HCT116 (cell line): ENCODE results near the gene RCN2. TPM values are rescaled to one million over a fixed set of nuclear protein-coding genes. Genes with fewer than 3 reads are reported as not detected.

Experiments used
- ATAC-seq: fragments of 200-7000 bp; cut with Tn5 transposase; 2 replicates; pipeline ENCODE4 v1.9.1; 2020; ENCODE audit warnings: mild to moderate bottlenecking, moderate library complexity
- BruUV-seq: library from RNA; stranded (reverse); fragments of 400-500 nt; replicated peaks from 2 replicates; lab custom pipeline; 2021; lab: Mats Ljungman, UMichigan
- CTCF ChIA-PET: fragments of 300-600 bp; sonication (Branson Sonifier 250); formaldehyde crosslinking; loops from one replicate; lab custom pipeline; 2021; ENCODE audit warnings: antibody characterized with exemption; lab: Charles Lee
- POLR2A ChIA-PET: fragments of 300-600, 350-600 bp; sonication (Branson Sonifier 250); formaldehyde crosslinking; loops from one replicate; lab custom pipeline; 2021; ENCODE audit warnings: antibody characterized with exemption; lab: Charles Lee
- RAD21 ChIA-PET, 2 experiments: fragments of 300-600 bp; sonication (Branson Sonifier 250); formaldehyde crosslinking; loops; one replicate each; lab custom pipeline; 2023; ENCODE audit warnings: low total read pairs in 2 of 2; ENCODE audit not compliant: uncharacterized antibody in 2 of 2, unreplicated experiment in 2 of 2, low non-redundant PET in 1 of 2; lab: Charles Lee
- DNase-seq: peaks from one replicate; pipeline ENCODE4 v3.0.0-alpha.2; 2010; ENCODE audit warnings: low read depth, low spot score
- H2AFZ ChIP-seq: fragments of 200-600 bp; shearing (Covaris generic), sonication (generic); 2 replicates; pipeline ENCODE4 v1.6.1; 2017; ENCODE audit warnings: low read depth, mixed run types, mixed read lengths, antibody characterized with exemption, low read length; ENCODE audit not compliant: poor library complexity, severe bottlenecking
- H3K27ac ChIP-seq: 2 replicates; pipeline ENCODE4 v1.5.1; 2012; ENCODE audit warnings: low read depth, low read length
- H3K27me3 ChIP-seq: fragments of 200-600 bp; sonication (generic); 2 replicates; pipeline ENCODE4 v1.6.1; 2016; ENCODE audit warnings: mixed run types, low read length, mixed read lengths; ENCODE audit not compliant: insufficient read depth
- H3K36me3 ChIP-seq, 2 experiments: fragments of 200-500 bp in 1 of 2; fragments of 200-600 bp in 1 of 2; sonication (Bioruptor generic) in 1 of 2; sonication (generic) in 1 of 2; 2 replicates each; pipeline versions ENCODE4 v1.5.1 to v1.6.1; 2014 to 2016; ENCODE audit warnings: low read length in 2 of 2, inconsistent platforms in 1 of 2, mixed read lengths in 1 of 2, mixed run types in 1 of 2; ENCODE audit not compliant: insufficient read depth in 2 of 2, control insufficient read depth in 1 of 2
- H3K4me1 ChIP-seq, 2 experiments: fragments of 200-600 bp in 1 of 2; sonication (generic) in 1 of 2; 2 replicates each; pipeline versions ENCODE4 v1.5.1 to v1.6.1; 2012 to 2017; ENCODE audit warnings: low read length in 2 of 2, inconsistent platforms in 1 of 2, mild to moderate bottlenecking in 1 of 2, mixed read lengths in 1 of 2, mixed run types in 1 of 2, moderate library complexity in 1 of 2; ENCODE audit not compliant: insufficient read depth in 2 of 2, control insufficient read depth in 1 of 2
- H3K4me2 ChIP-seq: fragments of 200-600 bp; sonication (generic); 2 replicates; pipeline ENCODE4 v1.6.1; 2017; ENCODE audit warnings: mixed run types, low read length, mixed read lengths
- H3K4me3 ChIP-seq, 2 experiments: fragments of 200-600 bp in 1 of 2; sonication (generic) in 1 of 2; replicated peaks in 1 of 2; 2 replicates each; pipeline ENCODE4 v1.5.1; 2011 to 2016; ENCODE audit warnings: low read length in 2 of 2, control low read depth in 1 of 2, low read depth in 1 of 2, mild to moderate bottlenecking in 1 of 2, mixed read lengths in 1 of 2, mixed run types in 1 of 2
- H3K79me2 ChIP-seq: fragments of 200-600 bp; sonication (generic); 2 replicates; pipeline ENCODE4 v1.6.1; 2017; ENCODE audit warnings: mild to moderate bottlenecking, mixed run types, low read length, moderate library complexity, mixed read lengths; ENCODE audit not compliant: insufficient read depth
- H3K9ac ChIP-seq: fragments of 200-600 bp; sonication (generic); 2 replicates; pipeline ENCODE4 v1.6.1; 2016; ENCODE audit warnings: low read length, mixed read lengths
- H3K9me2 ChIP-seq: fragments of 200-600 bp; sonication (generic), shearing (Covaris generic); 2 replicates; pipeline ENCODE4 v1.6.1; 2017; ENCODE audit warnings: mixed run types, mild to moderate bottlenecking, moderate library complexity; ENCODE audit not compliant: insufficient read depth
- H3K9me3 ChIP-seq, 2 experiments: fragments of 200-500 bp in 1 of 2; fragments of 200-600 bp in 1 of 2; sonication (Bioruptor generic) in 1 of 2; sonication (generic) in 1 of 2; 2 replicates each; pipeline ENCODE4 v1.6.1; 2014 to 2017; ENCODE audit warnings: low read length in 2 of 2, mixed read lengths in 2 of 2, inconsistent platforms in 1 of 2, low read depth in 1 of 2, mild to moderate bottlenecking in 1 of 2, mixed run types in 1 of 2, moderate library complexity in 1 of 2; ENCODE audit not compliant: control insufficient read depth in 1 of 2, insufficient read depth in 1 of 2
- H4K20me1 ChIP-seq: fragments of 200-600 bp; sonication (generic), shearing (Covaris generic); 2 replicates; pipeline ENCODE4 v1.6.1; 2017; ENCODE audit warnings: mixed run types, mild to moderate bottlenecking, moderate library complexity; ENCODE audit not compliant: insufficient read depth
- CBX3 ChIP-seq: IDR thresholded peaks from 2 replicates; pipeline ENCODE4 v1.6.1; 2012; ENCODE audit warnings: low read depth
- EZH2 ChIP-seq: fragments of 200-600 bp; sonication (generic); IDR thresholded peaks from 2 replicates; pipeline ENCODE4 v1.6.1; 2017; ENCODE audit warnings: antibody characterized with exemption, mixed run types
- JUND ChIP-seq: IDR thresholded peaks from 2 replicates; pipeline ENCODE4 v1.6.1; 2012
- POLR2A ChIP-seq: IDR thresholded peaks from 2 replicates; pipeline ENCODE4 v1.7.0; 2011; ENCODE audit warnings: borderline replicate concordance; ENCODE audit not compliant: insufficient read depth, insufficient read length; ENCODE audit errors: extremely low read depth
- POLR2AphosphoS5 ChIP-seq: IDR thresholded peaks from 2 replicates; pipeline ENCODE4 v1.6.1; 2011; ENCODE audit warnings: mild to moderate bottlenecking, low read depth, low read length, moderate library complexity
- RAD21 ChIP-seq: IDR thresholded peaks from 2 replicates; pipeline ENCODE4 v1.6.1; 2012; ENCODE audit warnings: low read depth, mild to moderate bottlenecking
- SIN3A ChIP-seq: IDR thresholded peaks from 2 replicates; pipeline ENCODE4 v1.6.1; 2012; ENCODE audit warnings: low read depth
- SP1 ChIP-seq: IDR thresholded peaks from 2 replicates; pipeline ENCODE4 v1.6.1; 2012; ENCODE audit warnings: low read depth
- SRF ChIP-seq: IDR thresholded peaks from 2 replicates; pipeline ENCODE4 v1.6.1; 2012; ENCODE audit warnings: low read depth
- YY1 ChIP-seq: IDR thresholded peaks from 2 replicates; pipeline ENCODE4 v1.6.1; 2011; ENCODE audit warnings: low read length, low read depth, moderate library complexity, mild to moderate bottlenecking; ENCODE audit not compliant: insufficient replicate concordance; ENCODE audit errors: extremely low read depth
- ZFX ChIP-seq: fragments of 450-650 bp; IDR thresholded peaks from 2 replicates; pipeline ENCODE4 v1.6.1; 2017
- intact Hi-C: fragments of 100-400 bp; cut with micrococcal nuclease; formaldehyde crosslinking; loops from 2 replicates; pipeline ENCODE4 v1.10.0; 2022
- total RNA-seq: library from RNA; stranded (reverse); gene quantifications from one replicate; pipeline ENCODE4 v1.2.1, GENCODE V29; 2021; ENCODE audit not compliant: unreplicated experiment
- TF ChIP-seq, protein P1 (sequence below): IDR thresholded peaks from 2 replicates; pipeline ENCODE4 v1.6.1; 2012
- TF ChIP-seq, protein P2 (sequence below): IDR thresholded peaks from 2 replicates; pipeline ENCODE4 v1.6.1; 2011; ENCODE audit warnings: mild to moderate bottlenecking, low read length, moderate library complexity; ENCODE audit not compliant: insufficient replicate concordance; ENCODE audit errors: extremely low read depth
- TF ChIP-seq, protein P3 (sequence below): IDR thresholded peaks from 2 replicates; pipeline ENCODE4 v1.6.1; 2012; ENCODE audit warnings: low read depth

RCN2 gene
- total RNA-seq, 1 experiment from 2014 or later, result 71.5 TPM

DNA sequence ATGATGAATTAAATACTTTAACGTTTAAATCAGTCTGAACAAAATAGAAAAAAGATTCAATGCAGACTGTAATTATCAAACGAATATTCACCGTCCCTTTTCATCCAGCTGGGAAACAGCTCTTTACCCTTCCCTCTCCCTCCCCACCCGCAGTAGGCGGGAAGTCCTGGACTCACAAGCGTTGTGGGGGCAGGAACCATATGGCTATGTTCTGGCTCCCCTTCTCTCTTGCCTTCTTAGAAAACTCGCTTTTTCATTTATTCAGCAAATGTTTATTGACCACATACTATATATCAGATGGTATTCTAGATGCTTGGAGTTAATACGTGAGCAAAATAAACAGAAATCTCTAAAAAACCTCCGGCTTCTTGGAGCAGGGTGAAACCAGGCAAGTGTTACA is 25.7 kb upstream of the RCN2 start (continued):
- TF ChIP-seq SP1 (no peak), SRF (no peak), YY1 (no peak), JUND (no peak), ZFX (no peak), EZH2 (no peak)

DNA sequence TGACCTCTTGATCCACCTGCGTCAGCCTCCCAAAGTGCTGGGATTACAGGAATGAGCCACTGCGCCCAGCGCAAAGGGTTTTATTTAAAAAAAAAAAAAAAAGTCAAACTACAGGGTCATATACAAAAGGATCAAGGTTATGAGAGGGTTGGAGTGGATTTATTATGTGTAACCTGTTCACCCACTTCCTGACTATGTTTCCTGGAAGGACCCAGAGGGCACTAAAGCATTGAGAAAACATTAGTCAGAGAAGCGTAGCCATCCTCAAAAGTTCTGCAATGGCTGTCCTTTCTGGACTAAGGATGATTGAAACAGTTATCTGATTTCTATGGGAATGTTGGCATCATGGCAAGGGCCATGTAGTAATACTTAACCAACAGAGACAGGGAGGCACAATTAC is 19.1 kb upstream of the RCN2 start:
- H3K79me2 ChIP-seq, result no peaks in the 10 kb centered on the region
- no TSS peak for BruUV-seq
- ChIA-PET POLR2A (no interaction called here), CTCF (no interaction called here), RAD21 (no interaction called here)
- no peaks in the 10 kb centered on the region for H4K20me1 ChIP-seq
- H3K4me1 ChIP-seq, result no peaks in the 10 kb centered on the region
- no peaks in the 10 kb centered on the region for H3K9me2 ChIP-seq
- intact Hi-C loops, result no loop called here
- no peak for ATAC-seq
- no peaks in the 10 kb centered on the region for H3K9me3 ChIP-seq
- no peak overlapping the region for H3K4me3 ChIP-seq
- H2AFZ ChIP-seq, result no peak overlapping the region
- H3K4me2 ChIP-seq, result no peak overlapping the region
- TF ChIP-seq POLR2AphosphoS5 (no peak), RAD21 (no peak), SIN3A (no peak)
- TF ChIP-seq, protein P1, sequence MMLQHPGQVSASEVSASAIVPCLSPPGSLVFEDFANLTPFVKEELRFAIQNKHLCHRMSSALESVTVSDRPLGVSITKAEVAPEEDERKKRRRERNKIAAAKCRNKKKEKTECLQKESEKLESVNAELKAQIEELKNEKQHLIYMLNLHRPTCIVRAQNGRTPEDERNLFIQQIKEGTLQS, result no peak
- H3K9ac ChIP-seq, result no peak overlapping the region
- H3K36me3 ChIP-seq, result no peaks in the 10 kb centered on the region
- H3K27ac ChIP-seq, result no peak overlapping the region
- no peak for DNase-seq
- no peaks in the 10 kb centered on the region for H3K27me3 ChIP-seq

DNA sequence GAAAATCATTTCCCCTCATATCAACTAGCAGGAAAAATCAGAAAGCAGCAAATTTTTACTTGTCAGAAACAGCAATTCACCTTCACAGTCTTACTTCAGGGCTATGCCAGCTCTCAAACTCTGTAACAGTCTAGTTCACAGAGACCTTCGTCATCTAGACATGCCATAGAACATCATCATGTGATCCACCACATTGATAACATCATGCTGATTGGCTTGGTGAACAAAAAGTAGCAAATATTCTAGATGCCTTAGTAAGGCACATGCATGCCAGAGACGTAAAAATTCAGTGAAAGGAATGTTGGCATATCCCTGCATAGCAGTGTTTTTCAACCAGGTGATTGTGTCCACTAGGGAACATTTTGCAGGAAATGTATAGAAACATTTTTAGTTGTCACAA is 17.8 kb upstream of the RCN2 start:
- RAD21 ChIA-PET, result no interaction called here
- Histone ChIP-seq H3K27me3 (no peaks in the 10 kb centered on the region), H3K36me3 (no peaks in the 10 kb centered on the region), H3K9me2 (no peaks in the 10 kb centered on the region), H4K20me1 (no peaks in the 10 kb centered on the region), H3K4me1 (no peaks in the 10 kb centered on the region), H3K9me3 (no peaks in the 10 kb centered on the region), H3K4me2 (no peak overlapping the region), H3K79me2 (no peaks in the 10 kb centered on the region), H3K4me3 (no peak overlapping the region), H3K9ac (no peak overlapping the region), H2AFZ (no peak overlapping the region), H3K27ac (no peak overlapping the region)
- CTCF ChIA-PET, result no interaction called here
- intact Hi-C loops, result no loop called here
- ATAC-seq, result no peak
- BruUV-seq, result no TSS peak
- POLR2A ChIA-PET, result no interaction called here
- no peak for DNase-seq
- TF ChIP-seq, protein P2, sequence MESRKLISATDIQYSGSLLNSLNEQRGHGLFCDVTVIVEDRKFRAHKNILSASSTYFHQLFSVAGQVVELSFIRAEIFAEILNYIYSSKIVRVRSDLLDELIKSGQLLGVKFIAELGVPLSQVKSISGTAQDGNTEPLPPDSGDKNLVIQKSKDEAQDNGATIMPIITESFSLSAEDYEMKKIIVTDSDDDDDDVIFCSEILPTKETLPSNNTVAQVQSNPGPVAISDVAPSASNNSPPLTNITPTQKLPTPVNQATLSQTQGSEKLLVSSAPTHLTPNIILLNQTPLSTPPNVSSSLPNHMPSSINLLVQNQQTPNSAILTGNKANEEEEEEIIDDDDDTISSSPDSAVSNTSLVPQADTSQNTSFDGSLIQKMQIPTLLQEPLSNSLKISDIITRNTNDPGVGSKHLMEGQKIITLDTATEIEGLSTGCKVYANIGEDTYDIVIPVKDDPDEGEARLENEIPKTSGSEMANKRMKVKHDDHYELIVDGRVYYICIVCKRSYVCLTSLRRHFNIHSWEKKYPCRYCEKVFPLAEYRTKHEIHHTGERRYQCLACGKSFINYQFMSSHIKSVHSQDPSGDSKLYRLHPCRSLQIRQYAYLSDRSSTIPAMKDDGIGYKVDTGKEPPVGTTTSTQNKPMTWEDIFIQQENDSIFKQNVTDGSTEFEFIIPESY, result no peak
- TF ChIP-seq, protein P1, result no peak
- TF ChIP-seq RAD21, result no peak
- TF ChIP-seq EZH2, result no peak
- TF ChIP-seq ZFX, result no peak
- TF ChIP-seq, protein P3, sequence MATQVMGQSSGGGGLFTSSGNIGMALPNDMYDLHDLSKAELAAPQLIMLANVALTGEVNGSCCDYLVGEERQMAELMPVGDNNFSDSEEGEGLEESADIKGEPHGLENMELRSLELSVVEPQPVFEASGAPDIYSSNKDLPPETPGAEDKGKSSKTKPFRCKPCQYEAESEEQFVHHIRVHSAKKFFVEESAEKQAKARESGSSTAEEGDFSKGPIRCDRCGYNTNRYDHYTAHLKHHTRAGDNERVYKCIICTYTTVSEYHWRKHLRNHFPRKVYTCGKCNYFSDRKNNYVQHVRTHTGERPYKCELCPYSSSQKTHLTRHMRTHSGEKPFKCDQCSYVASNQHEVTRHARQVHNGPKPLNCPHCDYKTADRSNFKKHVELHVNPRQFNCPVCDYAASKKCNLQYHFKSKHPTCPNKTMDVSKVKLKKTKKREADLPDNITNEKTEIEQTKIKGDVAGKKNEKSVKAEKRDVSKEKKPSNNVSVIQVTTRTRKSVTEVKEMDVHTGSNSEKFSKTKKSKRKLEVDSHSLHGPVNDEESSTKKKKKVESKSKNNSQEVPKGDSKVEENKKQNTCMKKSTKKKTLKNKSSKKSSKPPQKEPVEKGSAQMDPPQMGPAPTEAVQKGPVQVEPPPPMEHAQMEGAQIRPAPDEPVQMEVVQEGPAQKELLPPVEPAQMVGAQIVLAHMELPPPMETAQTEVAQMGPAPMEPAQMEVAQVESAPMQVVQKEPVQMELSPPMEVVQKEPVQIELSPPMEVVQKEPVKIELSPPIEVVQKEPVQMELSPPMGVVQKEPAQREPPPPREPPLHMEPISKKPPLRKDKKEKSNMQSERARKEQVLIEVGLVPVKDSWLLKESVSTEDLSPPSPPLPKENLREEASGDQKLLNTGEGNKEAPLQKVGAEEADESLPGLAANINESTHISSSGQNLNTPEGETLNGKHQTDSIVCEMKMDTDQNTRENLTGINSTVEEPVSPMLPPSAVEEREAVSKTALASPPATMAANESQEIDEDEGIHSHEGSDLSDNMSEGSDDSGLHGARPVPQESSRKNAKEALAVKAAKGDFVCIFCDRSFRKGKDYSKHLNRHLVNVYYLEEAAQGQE, result no peak
- TF ChIP-seq POLR2A, result no peak
- no peak for TF ChIP-seq CBX3
- TF ChIP-seq JUND, result no peak
